ENCODE results near the gene SPTBN5.

SPTBN5 gene

DNA sequence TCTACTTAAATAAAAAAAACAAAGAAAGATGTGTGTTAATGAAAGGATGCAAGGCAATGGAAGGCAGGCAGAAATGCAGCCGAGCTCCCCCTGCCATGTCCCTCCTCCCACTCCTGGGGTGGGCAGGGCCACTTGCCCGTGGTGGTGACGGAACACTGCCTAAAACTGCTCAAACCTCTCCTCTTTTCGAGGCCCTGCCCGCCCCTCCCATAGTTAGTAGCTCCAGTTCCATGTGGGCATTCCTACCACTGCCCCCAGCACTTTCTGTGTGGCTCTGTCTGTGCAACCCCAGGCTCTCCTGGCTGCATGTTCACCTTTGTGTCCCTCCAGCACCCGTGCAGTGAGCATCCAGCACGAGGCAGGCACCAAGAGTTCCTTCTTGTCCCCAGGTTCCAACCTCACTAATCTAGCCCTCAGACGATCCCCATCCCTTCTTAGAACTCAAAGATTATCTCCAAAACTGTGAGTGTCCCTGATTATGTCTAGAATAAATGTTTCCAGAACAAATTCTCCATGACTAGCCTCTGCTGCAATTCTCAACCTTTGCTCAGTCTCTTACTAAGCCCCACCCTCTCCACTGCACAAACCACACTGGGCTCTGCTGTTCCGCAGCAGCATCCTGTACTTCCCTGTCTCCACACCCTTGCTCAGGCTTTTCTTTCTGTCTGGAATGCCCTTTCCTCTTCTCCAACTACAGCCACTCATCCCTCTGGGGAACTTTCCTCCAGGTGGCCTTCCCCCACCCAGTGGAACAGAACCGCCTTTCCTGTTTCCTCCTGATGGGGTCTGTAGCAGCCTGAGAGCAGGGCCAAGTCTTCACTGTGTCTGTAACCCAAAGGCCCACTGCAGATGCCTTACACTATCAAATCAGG, 32.6 kb upstream of the SPTBN5 start:
- DNase-seq (ENCODE audit: low spot score), result no peak
- no peak for FAIRE-seq

DNA sequence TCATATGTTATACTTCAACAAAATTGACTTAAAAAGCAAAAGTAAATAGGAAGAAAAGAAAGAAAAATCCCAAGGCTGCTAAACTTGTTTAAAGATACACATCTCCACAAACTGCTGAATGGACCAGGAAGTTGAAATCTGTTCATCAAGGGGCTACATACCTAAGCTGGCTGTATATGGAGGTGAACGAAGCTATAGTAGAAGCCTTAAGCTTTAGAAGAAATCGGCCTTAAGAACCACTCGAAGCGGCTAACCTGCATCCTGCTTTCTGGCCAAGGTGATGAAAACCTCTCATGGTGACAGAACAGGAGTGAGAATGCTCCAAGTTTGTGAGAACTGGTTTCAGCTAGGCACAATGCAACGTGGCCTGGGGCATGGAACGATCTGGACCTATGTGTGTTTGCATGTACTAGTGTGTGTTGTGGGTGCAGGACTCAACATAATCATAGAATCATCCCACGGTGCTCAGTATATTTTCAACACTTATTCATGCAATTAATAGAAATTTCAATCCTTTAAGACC, 31.3 kb upstream of the SPTBN5 start:
- DNase-seq (ENCODE audit: low spot score) (no peak), FAIRE-seq (no peak)

DNA sequence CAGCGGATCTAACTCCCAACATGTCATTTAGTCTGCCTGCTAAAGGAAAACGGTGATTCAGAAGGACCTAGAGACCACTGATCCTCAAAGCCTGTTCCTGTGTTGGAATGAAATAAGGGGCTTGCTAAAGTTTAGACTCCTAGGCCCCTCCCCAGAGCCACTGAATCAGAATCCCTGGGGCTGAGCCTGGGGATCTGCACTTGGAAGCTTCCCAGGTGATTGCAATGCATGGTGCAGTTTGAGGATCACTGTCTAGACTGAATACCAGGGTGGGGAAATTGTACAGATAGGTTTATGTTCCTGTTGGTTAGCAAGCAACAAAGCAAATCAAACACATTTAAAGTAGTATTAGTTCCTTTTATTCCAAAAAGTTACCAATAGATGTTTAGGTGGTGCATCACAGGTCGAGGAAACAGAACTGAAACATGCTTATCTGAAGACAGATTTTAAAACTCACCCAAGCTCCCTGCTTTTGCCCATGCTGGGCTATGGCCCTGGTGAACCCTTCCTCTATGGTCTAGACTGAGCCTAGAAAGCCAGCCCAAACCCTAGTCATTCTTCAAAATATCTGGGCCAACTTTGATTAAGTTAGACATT, 29.6 kb upstream of the SPTBN5 start:
- FAIRE-seq (no peak), DNase-seq (ENCODE audit: low spot score) (no peak)

DNA sequence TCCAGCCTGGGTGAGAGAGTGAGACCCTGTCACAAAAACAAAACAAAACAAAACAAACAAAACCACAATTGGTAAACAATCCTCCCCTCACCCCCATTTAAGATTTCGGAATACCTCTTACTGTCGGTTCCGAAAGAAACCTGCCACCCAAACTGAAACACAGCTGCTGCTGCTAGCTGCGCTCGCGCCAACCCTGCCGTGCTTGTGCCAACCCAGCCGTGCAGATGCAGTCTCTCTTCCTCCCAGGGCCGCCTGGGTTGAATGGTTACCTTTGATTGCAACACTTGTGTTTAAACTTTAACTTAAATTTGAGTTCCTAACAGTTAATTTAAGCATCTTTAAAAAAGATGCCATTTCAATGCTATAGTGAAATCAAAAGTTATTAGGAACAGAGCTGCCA, 28.5 kb upstream of the SPTBN5 start:
- FAIRE-seq (no peak), DNase-seq (ENCODE audit: low spot score) (no peak)

DNA sequence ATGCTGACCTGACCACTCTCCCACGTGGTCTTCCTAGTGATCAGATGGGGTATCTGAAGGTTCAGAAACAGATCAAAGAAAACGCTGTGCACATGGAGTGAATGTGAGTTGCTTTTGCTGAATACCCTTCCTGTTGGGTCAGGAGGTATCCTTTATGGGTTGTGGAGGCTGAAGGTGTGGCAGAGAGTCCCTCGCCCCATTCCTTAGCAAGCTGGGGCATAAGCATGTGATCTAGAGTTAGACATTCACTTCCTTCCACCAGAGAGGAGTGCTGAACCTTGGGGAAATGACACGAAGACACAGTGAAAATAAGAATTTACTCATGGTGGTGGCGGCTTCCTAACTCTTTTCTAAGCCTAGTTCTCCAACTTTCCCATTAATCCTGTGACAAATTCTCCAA, 27.8 kb upstream of the SPTBN5 start:
- DNase-seq (ENCODE audit: low spot score), result no peak
- no peak for FAIRE-seq

DNA sequence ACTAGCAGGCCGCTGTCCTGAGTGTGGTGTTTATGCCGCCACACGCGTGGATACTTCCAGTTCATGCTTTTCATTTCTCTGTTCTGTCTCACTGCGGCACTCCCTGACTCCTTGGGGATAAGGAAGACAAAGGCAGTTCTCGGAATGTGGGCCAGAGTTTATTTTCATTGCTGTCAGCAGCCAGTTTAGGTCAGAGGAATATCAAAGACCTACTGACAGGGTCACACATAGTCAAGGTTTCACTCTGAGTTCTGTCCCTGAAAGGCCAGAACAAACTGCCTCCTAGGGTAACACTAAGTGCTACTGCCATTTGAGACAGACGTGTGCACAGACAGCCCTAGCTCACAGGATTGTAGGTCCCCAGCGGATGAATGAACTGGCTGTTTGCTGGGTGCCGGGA, 27.3 kb upstream of the SPTBN5 start:
- DNase-seq (ENCODE audit: low spot score), result no peak
- FAIRE-seq, result no peak

GRCh38 chr15:41919954-41920538, 26.2 kb upstream of the SPTBN5 start:
- FAIRE-seq (no peak), DNase-seq (ENCODE audit: low spot score) (no peak)

- no peak for DNase-seq (ENCODE audit: low spot score)
These were observed 25.5 kb upstream of the SPTBN5 start for GRCh38 chr15:41919201-41919820.

DNA sequence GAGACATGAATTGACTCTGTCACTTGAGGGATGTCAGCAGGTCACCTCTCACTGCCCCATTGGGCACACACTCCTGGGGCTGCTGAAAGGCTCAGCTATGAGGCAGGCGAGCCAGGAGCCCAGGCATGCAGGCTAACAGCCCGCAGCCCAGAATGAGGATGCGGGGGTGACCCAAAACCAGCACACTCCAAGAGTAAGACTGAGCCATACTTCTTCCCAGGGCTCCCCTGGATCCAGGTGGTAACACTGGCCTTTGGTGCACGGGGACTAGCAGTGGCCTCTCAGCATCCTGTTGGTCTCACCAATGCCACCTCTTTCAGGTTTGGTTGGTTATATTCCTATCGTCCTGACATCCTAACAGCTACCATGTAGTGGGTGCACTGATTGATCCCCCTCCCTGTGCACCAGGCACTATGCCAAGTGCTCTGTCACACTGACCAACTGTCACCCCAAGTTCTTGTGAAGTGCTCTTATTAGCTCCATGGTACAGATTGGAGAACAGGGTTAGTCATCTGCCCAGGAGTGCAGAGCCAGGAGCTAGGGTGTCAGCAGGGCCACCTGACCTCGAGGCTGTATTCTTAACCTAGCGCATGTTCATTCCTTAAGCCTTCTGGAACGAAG, 24.8 kb upstream of the SPTBN5 start:
- no peak for DNase-seq (ENCODE audit: low spot score)
- FAIRE-seq, result no peak

More at GRCh38 chr15:41919201-41919820, 25.5 kb upstream of the SPTBN5 start:
- FAIRE-seq, result no peak

- peak; percentile 78 for DNase-seq (ENCODE audit: low spot score)
- peak; percentile 14 for FAIRE-seq
These were observed 24.0 kb upstream of the SPTBN5 start for GRCh38 chr15:41917767-41918430.

GRCh38 chr15:41915255-41915994, 21.6 kb upstream of the SPTBN5 start:
- no peak for FAIRE-seq
- no peak for DNase-seq (ENCODE audit: low spot score)

DNA sequence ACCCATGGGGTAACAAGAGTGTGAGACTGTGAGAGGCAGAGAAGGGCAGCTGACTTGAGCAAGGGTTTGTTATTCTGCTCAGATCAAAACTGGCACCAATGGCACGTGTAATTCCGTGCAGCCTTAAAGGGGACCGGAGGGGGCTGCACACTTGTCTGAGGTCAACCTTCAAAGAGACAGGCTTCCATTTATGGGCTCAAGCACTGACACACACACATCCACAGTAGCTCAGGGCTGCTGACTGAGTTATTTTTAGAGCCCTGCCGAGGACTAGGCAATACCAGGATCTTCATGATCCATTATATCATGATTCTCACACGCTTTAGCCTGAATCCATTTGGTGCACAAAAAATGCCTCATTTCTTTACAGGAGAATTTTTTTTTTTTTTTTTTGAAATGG, 20.6 kb upstream of the SPTBN5 start:
- DNase-seq (ENCODE audit: low spot score) (no peak), FAIRE-seq (no peak)

DNA sequence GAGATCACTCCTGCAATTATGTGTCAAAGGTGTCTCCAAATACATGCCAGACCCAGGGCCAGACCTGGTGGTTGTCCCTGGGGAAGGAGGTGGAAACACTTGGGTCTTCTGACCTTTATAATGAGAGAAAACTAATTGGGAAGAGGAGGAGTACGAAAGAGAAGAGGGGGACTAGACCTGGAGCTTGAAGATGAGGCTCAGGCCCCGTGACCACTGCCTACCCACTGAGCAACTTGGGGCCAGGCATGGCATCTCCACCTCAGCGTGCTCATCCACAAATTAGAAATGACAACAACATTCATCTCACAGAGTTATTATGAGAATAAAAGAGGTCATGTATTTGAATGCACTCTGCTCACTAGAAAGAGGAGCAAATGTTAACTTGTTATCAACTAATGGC, 19.4 kb upstream of the SPTBN5 start:
- no peak for FAIRE-seq
- no peak for DNase-seq (ENCODE audit: low spot score)

DNA sequence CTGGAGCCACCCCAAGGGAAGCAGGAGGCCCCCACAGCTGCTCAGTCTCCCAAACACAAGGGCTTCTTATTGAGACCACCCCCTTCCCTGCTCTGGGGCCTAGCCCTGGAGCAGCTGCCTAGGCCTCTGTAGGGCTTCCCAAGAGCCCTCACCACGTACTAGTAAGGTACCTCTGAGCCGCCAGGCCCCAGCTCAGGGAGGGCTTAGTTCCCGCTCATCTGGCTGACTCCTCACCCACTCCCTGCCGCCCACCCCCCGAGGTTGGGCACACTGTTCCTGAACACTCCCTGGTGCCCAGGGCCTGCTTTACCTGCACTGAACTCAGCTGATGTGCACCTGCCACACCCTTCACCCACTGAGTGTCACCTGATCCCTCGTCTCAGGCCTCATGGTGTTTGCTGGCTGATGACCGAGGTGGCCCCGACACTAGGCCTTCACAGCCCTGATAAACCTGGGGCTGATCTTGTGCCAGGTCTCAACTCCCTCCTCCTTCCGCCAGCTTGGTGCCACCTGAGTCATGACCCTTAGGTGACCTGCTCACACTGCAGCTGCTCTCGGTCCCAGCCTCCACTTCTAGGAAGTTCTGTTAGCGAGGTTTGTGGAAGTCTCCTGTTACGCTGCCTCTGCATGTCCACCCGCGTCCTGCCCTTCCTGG, 18.0 kb upstream of the SPTBN5 start:
- no peak for FAIRE-seq
- no peak for DNase-seq (ENCODE audit: low spot score)

DNA sequence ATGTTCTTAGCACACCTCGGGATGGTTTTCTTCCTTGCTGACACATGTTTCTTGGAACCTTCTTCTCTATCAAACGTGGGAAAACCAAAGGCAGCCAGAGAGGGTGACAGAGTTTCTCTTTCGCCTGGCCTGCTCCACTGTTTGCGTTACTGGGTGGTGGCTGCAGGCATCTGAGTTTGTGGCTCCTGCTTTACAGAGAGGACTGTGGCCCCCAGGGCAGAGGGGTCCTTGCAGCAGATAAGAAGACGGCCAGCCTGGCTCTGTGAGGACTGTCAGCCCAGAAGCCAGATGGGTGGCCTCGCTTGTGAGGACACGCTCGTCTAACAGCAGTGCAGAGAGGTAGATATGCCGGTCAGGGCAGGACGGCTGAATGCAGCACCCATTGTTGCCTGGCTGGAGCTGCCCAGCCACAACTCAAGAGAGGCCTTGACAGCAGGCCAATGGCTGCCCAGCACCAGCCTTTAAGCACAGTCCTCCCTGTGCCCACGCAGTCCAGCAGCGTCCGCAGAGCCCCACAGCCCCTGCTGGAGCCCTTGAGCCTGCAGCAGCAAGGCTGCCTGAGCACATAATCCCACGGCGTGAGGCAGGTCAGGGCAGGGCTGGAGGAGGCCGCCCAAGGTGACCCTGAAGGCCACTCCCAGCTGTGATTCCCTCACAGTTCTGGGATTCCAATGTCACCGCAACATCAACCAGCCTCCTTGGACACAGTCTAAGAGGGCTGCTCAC, 15.0 kb upstream of the SPTBN5 start:
- no peak for FAIRE-seq

DNA sequence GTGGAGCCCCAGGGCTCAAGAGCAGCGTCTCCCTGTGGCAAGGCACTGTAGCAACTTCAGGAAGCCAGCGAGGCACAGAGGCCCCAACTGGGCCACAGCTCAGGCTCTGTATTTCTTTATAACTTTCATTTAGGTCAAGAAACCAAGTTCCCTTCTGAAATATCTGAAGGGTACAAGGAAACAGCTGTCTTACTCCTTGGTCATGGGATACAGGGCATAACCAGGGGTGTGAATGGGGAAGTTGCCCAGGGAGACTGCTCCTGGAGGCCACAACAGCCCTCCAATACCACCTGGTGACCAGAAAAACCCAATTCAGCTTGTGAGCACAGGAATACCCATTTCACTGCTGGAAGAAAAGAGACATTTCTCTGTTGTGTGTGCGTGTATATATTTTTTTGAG, 13.3 kb upstream of the SPTBN5 start:
- DNase-seq (ENCODE audit: low spot score) (no peak), FAIRE-seq (no peak)

More for the DNA sequence above, 15.0 kb upstream of the SPTBN5 start:
- no peak for DNase-seq (ENCODE audit: low spot score)

- FAIRE-seq, result no peak
- DNase-seq (ENCODE audit: low spot score), result no peak
These were observed 12.8 kb upstream of the SPTBN5 start for GRCh38 chr15:41906608-41907007.

DNA sequence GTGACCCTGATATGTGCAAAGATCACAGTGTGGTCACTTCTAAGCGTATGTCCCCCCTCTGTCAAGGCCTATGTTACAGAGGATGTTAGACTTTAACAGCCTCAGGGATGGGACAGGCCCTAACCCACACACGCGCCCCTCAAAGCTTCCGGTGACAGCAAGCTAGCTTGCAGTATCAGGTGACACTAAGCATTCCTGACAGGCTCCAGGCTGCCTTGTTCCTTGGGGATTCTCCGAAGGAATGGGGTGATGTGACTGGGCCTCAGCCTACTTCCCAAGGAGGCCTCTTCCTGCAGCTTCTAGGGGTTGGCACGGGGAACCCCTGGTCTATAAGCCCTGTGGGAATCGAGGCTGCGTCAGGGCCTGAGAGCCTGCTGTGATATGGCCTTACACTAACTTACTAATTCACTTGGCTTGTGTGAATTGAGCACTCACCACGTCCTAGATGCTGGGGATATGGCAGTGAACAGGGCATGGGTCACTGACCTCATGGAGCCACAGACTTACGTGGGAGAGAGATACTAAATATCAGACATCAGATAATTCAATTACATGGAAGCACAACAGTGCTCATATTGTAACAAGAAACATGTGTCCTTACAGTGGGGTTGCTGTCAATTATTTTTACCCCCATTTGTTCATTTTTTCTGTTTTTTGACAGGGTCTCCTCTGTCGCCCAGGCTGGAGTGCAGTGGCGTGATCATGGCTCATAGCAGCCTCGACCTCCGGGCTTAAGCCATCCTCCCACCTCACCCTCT, 11.4 kb upstream of the SPTBN5 start:
- FAIRE-seq, result no peak
- no peak for DNase-seq (ENCODE audit: low spot score)

All from RCC 7860 (cell line).